ENCODE results near the gene C11orf98. TPM values are rescaled to one million over a fixed set of nuclear protein-coding genes. Genes with fewer than 3 reads are reported as not detected.

C11orf98 gene
- total and polyA plus RNA-seq, 2 of the 13 experiments (the other 11 are each of a cell fraction or from before 2014, with no cell fraction given): 30.4 to 91.8 TPM

- TF ChIP-seq TRIM22 (IDR thresholded peaks at IDR 0.05) (no peak), ZNF318 (CRISPR knock-in tag; IDR thresholded peaks at IDR 0.05) (0 out of 2 replicates have a peak, but pooled peaks have one; percentile 76), ZHX2 (IDR thresholded peaks at IDR 0.05; ENCODE audit: low read depth) (peak; percentile 38; the same call in 1 of the 2 replicates), ZHX2 (CRISPR knock-in tag; IDR thresholded peaks at IDR 0.05; ENCODE audit: borderline replicate concordance) (no peak; the same call in 1 of the 2 replicates), KDM4B (CRISPR knock-in tag; IDR thresholded peaks at IDR 0.05) (no peak), ATAD3A (CRISPR knock-in tag; IDR thresholded peaks at IDR 0.05) (no peak), ZNF746 (CRISPR knock-in tag; IDR thresholded peaks at IDR 0.05) (no peak), KLF6 (CRISPR knock-in tag; IDR thresholded peaks at IDR 0.05) (peak; percentile 85; the same call in 1 of the 2 replicates), MXI1 (IDR thresholded peaks at IDR 0.05; ENCODE audit: borderline replicate concordance, low read depth, low read length) (peak; percentile 60; the same call in 1 of the 3 replicates), ISX (CRISPR knock-in tag; conservative IDR thresholded peaks at IDR 0.05) (no peak; the same call in 1 of the 2 replicates), ZNF605 (CRISPR knock-in tag; IDR thresholded peaks at IDR 0.05) (peak; percentile 85), BATF2 (CRISPR knock-in tag; IDR thresholded peaks at IDR 0.05) (no peak), PAF1 (CRISPR knock-in tag; IDR thresholded peaks at IDR 0.05) (no peak), GATAD2A (CRISPR knock-in tag; IDR thresholded peaks at IDR 0.05) (0 out of 2 replicates have a peak, but pooled peaks have one; percentile 27)
These were observed at the start of gene C11orf98, which contains the start of gene CSKMT (continued) for GRCh38 chr11:62665075-62665598.

Data from HepG2 (cell line).